Measurements from ENCODE around the gene INHBB.

GRCh38 chr2:120330946-120331822 is 14.8 kb upstream of the INHBB start:
- TF ChIP-seq CEBPB (IDR thresholded peaks at IDR 0.05; ENCODE audit: low read depth), result no peak
- TF ChIP-seq, protein P1, sequence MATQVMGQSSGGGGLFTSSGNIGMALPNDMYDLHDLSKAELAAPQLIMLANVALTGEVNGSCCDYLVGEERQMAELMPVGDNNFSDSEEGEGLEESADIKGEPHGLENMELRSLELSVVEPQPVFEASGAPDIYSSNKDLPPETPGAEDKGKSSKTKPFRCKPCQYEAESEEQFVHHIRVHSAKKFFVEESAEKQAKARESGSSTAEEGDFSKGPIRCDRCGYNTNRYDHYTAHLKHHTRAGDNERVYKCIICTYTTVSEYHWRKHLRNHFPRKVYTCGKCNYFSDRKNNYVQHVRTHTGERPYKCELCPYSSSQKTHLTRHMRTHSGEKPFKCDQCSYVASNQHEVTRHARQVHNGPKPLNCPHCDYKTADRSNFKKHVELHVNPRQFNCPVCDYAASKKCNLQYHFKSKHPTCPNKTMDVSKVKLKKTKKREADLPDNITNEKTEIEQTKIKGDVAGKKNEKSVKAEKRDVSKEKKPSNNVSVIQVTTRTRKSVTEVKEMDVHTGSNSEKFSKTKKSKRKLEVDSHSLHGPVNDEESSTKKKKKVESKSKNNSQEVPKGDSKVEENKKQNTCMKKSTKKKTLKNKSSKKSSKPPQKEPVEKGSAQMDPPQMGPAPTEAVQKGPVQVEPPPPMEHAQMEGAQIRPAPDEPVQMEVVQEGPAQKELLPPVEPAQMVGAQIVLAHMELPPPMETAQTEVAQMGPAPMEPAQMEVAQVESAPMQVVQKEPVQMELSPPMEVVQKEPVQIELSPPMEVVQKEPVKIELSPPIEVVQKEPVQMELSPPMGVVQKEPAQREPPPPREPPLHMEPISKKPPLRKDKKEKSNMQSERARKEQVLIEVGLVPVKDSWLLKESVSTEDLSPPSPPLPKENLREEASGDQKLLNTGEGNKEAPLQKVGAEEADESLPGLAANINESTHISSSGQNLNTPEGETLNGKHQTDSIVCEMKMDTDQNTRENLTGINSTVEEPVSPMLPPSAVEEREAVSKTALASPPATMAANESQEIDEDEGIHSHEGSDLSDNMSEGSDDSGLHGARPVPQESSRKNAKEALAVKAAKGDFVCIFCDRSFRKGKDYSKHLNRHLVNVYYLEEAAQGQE (IDR thresholded peaks at IDR 0.05; ENCODE audit: low read depth), result no peak
- TF ChIP-seq, protein P2, sequence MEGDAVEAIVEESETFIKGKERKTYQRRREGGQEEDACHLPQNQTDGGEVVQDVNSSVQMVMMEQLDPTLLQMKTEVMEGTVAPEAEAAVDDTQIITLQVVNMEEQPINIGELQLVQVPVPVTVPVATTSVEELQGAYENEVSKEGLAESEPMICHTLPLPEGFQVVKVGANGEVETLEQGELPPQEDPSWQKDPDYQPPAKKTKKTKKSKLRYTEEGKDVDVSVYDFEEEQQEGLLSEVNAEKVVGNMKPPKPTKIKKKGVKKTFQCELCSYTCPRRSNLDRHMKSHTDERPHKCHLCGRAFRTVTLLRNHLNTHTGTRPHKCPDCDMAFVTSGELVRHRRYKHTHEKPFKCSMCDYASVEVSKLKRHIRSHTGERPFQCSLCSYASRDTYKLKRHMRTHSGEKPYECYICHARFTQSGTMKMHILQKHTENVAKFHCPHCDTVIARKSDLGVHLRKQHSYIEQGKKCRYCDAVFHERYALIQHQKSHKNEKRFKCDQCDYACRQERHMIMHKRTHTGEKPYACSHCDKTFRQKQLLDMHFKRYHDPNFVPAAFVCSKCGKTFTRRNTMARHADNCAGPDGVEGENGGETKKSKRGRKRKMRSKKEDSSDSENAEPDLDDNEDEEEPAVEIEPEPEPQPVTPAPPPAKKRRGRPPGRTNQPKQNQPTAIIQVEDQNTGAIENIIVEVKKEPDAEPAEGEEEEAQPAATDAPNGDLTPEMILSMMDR (IDR thresholded peaks at IDR 0.05 in 2 of 3, conservative IDR thresholded peaks at IDR 0.05 in 1 of 3; ENCODE audit: borderline replicate concordance in 1 of 3, insufficient read depth in 1 of 3, low read depth in 2 of 3, low read length in 2 of 3), result no peak
- no peak for TF ChIP-seq POLR2A (IDR thresholded peaks at IDR 0.05; ENCODE audit: borderline replicate concordance, extremely low read depth, insufficient read depth, insufficient read length)

All from HCT116 (cell line).